Measurements from ENCODE around the gene ZBTB16.

Gene ZBTB16

GRCh38 chr11:114278342-114279065 lies 219.0 kb downstream of the ZBTB16 start:
- DNase-seq (ENCODE audit: low read depth in 3 of 3, low spot score in 1 of 3) = no peak

DNA sequence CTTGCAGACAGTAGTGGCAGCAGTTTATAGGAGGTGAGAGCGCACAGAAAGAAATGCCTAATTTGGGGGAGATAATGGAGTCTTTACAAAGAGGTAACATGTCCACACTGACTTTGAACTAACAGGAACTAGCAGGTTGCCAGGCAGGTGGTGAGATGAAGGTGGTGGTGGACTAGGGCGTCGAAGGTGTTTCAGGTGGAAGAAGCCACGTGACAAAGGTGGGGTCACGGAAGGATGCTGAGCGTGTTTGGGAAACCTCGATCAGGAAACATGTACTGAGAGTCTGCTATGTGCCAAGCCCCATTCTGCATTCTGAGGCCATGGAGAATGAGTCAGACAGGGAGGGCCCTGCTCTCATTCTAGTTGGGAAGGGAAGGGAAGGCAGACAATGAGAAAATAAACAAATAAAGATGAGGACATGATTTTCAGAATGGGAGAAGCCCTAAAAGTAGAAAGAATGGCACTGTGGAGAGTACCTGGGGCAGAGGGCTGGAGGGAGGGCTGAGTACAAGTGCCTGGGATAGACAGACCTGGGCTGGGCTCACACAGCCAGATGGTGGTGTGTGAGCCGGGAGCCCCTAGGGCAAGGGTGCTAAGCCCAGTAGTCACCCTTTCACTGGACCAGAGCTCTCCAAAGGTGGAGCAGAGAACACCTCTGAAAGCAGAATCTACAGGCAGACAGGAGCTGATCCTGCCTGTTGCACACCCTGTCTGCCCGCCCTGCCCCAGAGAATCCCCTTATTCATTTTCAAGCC lies 220.5 kb downstream of the ZBTB16 start:
- no peak for DNase-seq (ENCODE audit: low read depth in 3 of 3, low spot score in 1 of 3)

DNA sequence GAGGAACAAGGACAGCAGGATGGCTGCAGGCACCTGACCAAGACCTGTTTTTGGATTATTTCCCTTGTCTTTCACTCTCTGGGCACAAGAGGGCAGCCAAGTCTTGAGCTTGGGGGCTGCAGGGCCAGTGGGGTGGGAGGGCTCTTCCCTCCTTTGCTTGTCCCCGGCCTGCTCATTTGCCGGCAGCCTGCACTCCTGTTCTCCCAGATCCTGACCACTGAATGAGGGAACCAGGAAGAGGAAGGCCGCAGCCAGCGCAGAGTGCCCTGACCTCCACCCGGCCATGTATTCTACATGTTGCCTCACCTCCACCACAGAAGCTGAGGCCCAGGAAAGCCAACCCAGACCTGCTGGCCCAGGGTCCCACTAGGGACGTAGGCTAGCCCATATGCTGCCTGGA lies 221.2 kb downstream of the ZBTB16 start:
- DNase-seq (ENCODE audit: low read depth in 3 of 3, low spot score in 1 of 3) = no peak

- no peak for DNase-seq (ENCODE audit: low read depth in 3 of 3, low spot score in 1 of 3)
These were observed 222.0 kb downstream of the ZBTB16 start for GRCh38 chr11:114281388-114281956.

GRCh38 chr11:114282488-114282887 lies 223.0 kb downstream of the ZBTB16 start:
- DNase-seq (ENCODE audit: low read depth in 3 of 3, low spot score in 1 of 3) = no peak

GRCh38 chr11:114283422-114283821 lies 223.9 kb downstream of the ZBTB16 start:
- DNase-seq (ENCODE audit: low read depth in 3 of 3, low spot score in 1 of 3) = no peak

- DNase-seq (ENCODE audit: low read depth in 3 of 3, low spot score in 1 of 3) = no peak
These were observed 224.5 kb downstream of the ZBTB16 start for GRCh38 chr11:114284021-114284420.

GRCh38 chr11:114284914-114285313 lies 225.4 kb downstream of the ZBTB16 start:
- no peak for DNase-seq (ENCODE audit: low read depth in 3 of 3, low spot score in 1 of 3)

- DNase-seq (ENCODE audit: low read depth in 3 of 3, low spot score in 1 of 3) = no peak
These were observed 226.1 kb downstream of the ZBTB16 start for GRCh38 chr11:114285599-114285998.

- DNase-seq (ENCODE audit: low read depth in 3 of 3, low spot score in 1 of 3) = no peak
These were observed 226.7 kb downstream of the ZBTB16 start for GRCh38 chr11:114286229-114286628.

- no peak for DNase-seq (ENCODE audit: low read depth in 3 of 3, low spot score in 1 of 3)
These were observed 227.6 kb downstream of the ZBTB16 start for GRCh38 chr11:114287154-114287553.

DNA sequence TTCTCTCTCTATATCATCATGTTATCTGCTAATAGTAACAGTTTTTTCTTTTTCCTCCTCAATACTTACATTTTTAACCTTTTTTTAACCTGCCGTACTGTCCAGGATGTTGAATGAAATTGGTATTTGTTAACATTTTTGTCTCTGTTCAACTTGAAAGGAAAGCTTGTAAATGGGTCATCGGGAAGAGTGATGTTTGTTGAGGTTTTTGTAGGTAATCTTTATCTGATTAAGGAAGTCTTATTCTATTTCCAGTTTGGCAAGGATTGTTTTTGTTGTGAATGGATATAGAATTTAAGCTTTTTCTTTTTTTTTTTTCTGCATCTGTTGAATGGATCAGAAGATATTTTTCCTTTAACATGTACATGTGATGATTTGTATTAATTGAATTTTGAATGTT lies 228.6 kb downstream of the ZBTB16 start:
- no peak for DNase-seq (ENCODE audit: low read depth in 3 of 3, low spot score in 1 of 3)

DNA sequence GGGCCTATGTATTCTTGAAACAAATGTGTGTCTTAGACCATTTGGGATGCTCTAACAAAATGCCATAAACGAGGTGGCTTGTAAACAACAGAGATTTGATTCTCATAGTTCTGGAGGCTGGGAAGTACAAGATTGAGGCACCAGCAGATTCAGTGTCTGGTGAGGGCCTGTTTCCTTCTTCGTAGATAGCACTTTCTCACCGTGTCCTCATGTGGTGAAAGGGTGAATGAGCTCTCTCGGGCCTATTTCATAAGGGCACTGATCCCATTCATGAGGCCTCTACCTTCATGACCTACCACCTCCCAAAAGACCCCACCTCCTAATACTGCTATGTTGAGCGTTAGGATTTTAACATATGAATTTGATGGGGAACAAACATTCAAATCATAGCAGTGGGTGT lies 230.3 kb downstream of the ZBTB16 start:
- DNase-seq (ENCODE audit: low read depth in 3 of 3, low spot score in 1 of 3) = no peak

DNA sequence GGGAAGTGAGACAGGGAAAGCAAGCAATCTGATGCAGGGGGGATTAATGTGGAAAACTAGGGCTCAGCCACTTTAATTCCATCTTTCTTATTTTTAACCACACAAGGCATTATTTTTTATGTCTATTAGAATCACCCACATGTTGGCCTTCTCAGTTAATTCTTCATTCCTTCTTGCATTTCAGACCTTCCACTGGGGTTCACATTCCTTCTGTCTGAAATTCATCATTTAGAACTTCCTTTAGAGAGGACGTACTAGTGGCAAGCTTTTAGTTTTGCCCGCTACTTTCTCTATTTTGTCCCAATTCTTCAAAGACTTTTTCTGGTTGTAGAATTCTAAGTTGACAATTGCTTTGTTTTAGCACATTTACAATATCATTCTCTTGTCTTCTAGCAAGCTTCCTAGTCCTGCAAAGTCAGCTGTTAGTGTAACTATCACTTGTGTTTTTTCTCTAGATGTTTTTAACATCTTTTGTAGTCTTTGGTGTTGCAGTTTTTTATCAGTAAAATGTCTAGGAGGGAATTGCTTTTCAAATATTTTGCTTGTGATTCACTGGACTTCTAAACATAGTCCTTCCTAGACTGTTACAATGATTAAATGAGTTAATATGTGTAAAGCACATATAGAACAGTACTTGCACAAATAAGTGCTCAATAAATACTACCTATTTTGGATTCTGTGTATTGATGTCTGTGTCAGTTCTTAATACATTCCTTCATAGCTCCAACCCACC lies 231.2 kb downstream of the ZBTB16 start:
- DNase-seq (ENCODE audit: low read depth in 3 of 3, low spot score in 1 of 3) = no peak

DNA sequence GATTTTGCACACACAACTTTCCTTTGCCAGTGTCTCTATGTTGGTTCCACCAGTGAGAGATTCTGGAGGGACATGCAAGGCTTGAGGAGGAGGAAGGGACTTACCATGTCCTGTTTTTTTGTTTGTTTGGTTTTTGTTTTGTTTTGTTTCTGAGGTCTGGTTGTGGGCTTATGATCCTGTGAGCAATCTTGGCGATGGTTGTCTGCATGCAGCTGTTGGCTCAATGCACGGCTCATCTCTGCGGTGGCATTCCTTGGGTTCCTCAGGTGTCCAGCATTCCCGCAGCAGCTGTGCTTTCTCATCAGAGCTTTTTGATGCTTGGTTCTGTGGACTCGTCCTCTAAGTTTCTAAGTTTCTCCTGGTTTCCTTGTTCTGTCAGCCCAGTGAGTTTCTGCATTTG lies 231.9 kb downstream of the ZBTB16 start:
- no peak for DNase-seq (ENCODE audit: low read depth in 3 of 3, low spot score in 1 of 3)

GRCh38 chr11:114291842-114292680 lies 232.6 kb downstream of the ZBTB16 start:
- DNase-seq (ENCODE audit: low read depth in 3 of 3, low spot score in 1 of 3) = no peak

- DNase-seq (ENCODE audit: low read depth in 3 of 3, low spot score in 1 of 3) = no peak
These were observed 233.7 kb downstream of the ZBTB16 start for GRCh38 chr11:114293201-114293711.

DNA sequence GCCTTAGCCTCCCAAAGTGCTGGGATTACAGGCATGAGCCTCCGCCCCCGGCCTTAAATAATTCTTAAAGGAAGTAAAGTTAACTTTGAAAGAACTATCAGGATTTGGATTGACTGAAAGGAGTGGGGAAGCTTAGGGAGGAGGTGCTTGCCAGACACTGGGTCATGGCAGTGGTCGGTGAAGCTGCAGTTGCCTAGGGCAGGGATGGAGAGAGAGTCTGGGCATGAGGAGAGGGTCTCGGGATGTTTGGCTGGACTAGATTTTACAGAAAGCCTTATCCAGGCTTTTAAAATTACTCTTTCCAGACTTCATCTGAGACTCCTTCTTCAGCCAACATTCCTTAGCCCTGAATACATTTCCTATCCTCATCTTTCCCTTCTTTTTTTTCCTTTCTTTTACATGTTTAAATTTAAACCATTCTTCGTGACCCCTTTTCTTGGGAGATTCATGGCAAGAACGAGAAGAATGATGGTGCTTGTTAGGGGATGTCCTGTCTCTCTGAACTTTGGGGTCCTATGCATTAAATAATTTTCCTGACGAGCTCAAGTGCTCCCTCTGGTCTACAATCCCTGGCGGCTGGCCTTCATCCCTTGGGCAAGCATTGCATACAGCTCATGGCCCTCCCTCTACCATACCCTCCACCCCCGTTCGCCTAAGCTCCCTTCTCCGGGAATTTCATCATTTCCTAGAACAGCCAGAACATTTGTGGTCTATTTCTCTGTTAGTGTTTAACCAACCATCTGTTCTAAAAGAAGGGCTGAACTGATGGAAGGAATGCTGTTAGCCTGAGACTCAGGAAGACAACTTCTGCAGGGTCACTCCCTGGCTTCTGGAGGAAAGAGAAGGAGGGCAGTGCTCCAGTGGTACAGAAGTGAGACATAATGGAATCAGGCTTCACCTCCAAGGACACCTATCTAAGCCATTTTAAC lies 236.4 kb downstream of the ZBTB16 start, which contains the start of gene NNMT:
TSS of gene NNMT (plus strand) at position 724 of the 929 bp plus-strand sequence. CDS start at position 882, 158 bp downstream.
- DNase-seq (ENCODE audit: low read depth in 3 of 3, low spot score in 1 of 3) = no peak

Data from stimulated activated CD4-positive, alpha-beta T cell treated with anti-CD3 and anti-CD28 coated beads, TNF-alpha, amount 100 ng/mL, for 1 hour (primary cell).